Progenitor cell of endocrine pancreas (in vitro differentiated cells): Measurements from ENCODE around the gene GPR18. TPM values are rescaled to one million over a fixed set of nuclear protein-coding genes. Genes with fewer than 3 reads are reported as not detected.

Source experiments
- DNase-seq: peaks from one replicate; pipeline ENCODE4 v3.0.0; 2021; ENCODE audit warnings: low spot score; ENCODE audit not compliant: unreplicated experiment
- H3K27ac Mint-ChIP-seq: 2 replicates; pipeline ENCODE4 v1.8.0; 2021; ENCODE audit warnings: mild to moderate bottlenecking, moderate library complexity, mixed read lengths
- H3K27me3 Mint-ChIP-seq: 2 replicates; pipeline ENCODE4 v1.8.0; 2021; ENCODE audit warnings: mixed read lengths
- H3K36me3 Mint-ChIP-seq: 2 replicates; pipeline ENCODE4 v1.8.0; 2022; ENCODE audit warnings: mixed read lengths; ENCODE audit not compliant: insufficient read depth
- H3K4me1 Mint-ChIP-seq: 2 replicates; pipeline ENCODE4 v1.8.0; 2021; ENCODE audit warnings: low read depth, mixed read lengths
- H3K4me3 Mint-ChIP-seq: 2 replicates; pipeline ENCODE4 v1.8.0; 2021; ENCODE audit warnings: low read depth, mild to moderate bottlenecking, moderate library complexity, mixed read lengths
- H3K9me3 Mint-ChIP-seq: 2 replicates; pipeline ENCODE4 v1.8.0; 2021; ENCODE audit warnings: low read depth, mixed read lengths
- CTCF ChIP-seq: fragments of 200-600 bp; sonication (generic); IDR thresholded peaks from one replicate; pipeline ENCODE4 v1.5.0; 2021; ENCODE audit warnings: antibody characterized with exemption, mild to moderate bottlenecking; ENCODE audit not compliant: unreplicated experiment
- total RNA-seq: library from RNA; stranded (reverse); gene quantifications from 2 replicates; pipeline ENCODE4 v1.2.1, GENCODE V29; 2021

Gene GPR18
- total RNA-seq, 1 donor from 2014 or later, result not detected

GRCh38 chr13:99256709-99257108, 1.5 kb downstream of the GPR18 start:
- TF ChIP-seq CTCF, result no peak
- no peak for DNase-seq
- Mint-ChIP-seq H3K4me3 (no peak overlapping the region), H3K4me1 (peaks cover 2% of the 10 kb centered on the region), H3K36me3 (peaks cover 8% of the 10 kb centered on the region), H3K27me3 (no peaks in the 10 kb centered on the region), H3K9me3 (no peaks in the 10 kb centered on the region), H3K27ac (no peak overlapping the region)

GRCh38 chr13:99256283-99256682, 1.9 kb downstream of the GPR18 start:
- no peak for DNase-seq
- TF ChIP-seq CTCF, result no peak
- peaks cover 2% of the 10 kb centered on the region for H3K4me1 Mint-ChIP-seq
- no peaks in the 10 kb centered on the region for H3K27me3 Mint-ChIP-seq
- H3K36me3 Mint-ChIP-seq, result peaks cover 8% of the 10 kb centered on the region
- H3K27ac Mint-ChIP-seq, result no peak overlapping the region
- no peaks in the 10 kb centered on the region for H3K9me3 Mint-ChIP-seq
- H3K4me3 Mint-ChIP-seq, result no peak overlapping the region

- Mint-ChIP-seq H3K4me1 (peaks cover 2% of the 10 kb centered on the region), H3K27ac (no peak overlapping the region), H3K27me3 (no peaks in the 10 kb centered on the region), H3K9me3 (no peaks in the 10 kb centered on the region), H3K4me3 (no peak overlapping the region), H3K36me3 (peaks cover 8% of the 10 kb centered on the region)
- no peak for TF ChIP-seq CTCF
- DNase-seq, result no peak
Measured at GRCh38 chr13:99255271-99255670, 2.9 kb downstream of the GPR18 start.

- H3K9me3 Mint-ChIP-seq, result no peaks in the 10 kb centered on the region
- H3K4me3 Mint-ChIP-seq, result no peak overlapping the region
- H3K27me3 Mint-ChIP-seq, result no peaks in the 10 kb centered on the region
- DNase-seq, result no peak
- no peak overlapping the region for H3K27ac Mint-ChIP-seq
- no peak for TF ChIP-seq CTCF
- peaks cover under 1% of the 10 kb centered on the region for H3K4me1 Mint-ChIP-seq
- peaks cover 7% of the 10 kb centered on the region for H3K36me3 Mint-ChIP-seq
Measured at GRCh38 chr13:99254830-99255229, 3.3 kb downstream of the GPR18 start.

GRCh38 chr13:99251921-99252320, 6.3 kb downstream of the GPR18 start:
- Mint-ChIP-seq H3K4me1 (no peaks in the 10 kb centered on the region), H3K27me3 (no peaks in the 10 kb centered on the region), H3K36me3 (peaks cover 22% of the 10 kb centered on the region), H3K9me3 (peaks cover 4% of the 10 kb centered on the region), H3K4me3 (no peak overlapping the region), H3K27ac (no peak overlapping the region)
- TF ChIP-seq CTCF, result no peak
- DNase-seq, result no peak
